Activated naive CD4-positive, alpha-beta T cell treated with anti-CD3 and anti-CD28 coated beads, Interleukin-2, amount 50 U/mL, for 72 hours (primary cell): ENCODE data around the gene ANXA5. TPM values are rescaled to one million over a fixed set of nuclear protein-coding genes. Genes with fewer than 3 reads are reported as not detected.

Experiments
- ATAC-seq, 2 donors: fragments of 150-1000 bp; cut with Tn5 transposase; 2 replicates each; pipeline ENCODE4 v1.10.0; 2021; ENCODE audit warnings: mild to moderate bottlenecking in 2 of 2, moderate library complexity in 2 of 2
- DNase-seq, 2 donors: peaks; one replicate each; pipeline ENCODE4 v3.0.0; 2021 to 2022; ENCODE audit warnings: low spot score in 2 of 2
- H3K27ac Mint-ChIP-seq, 2 donors: one replicate each; pipeline ENCODE4 v1.8.0; 2022; ENCODE audit warnings: mild to moderate bottlenecking in 2 of 2, mixed read lengths in 2 of 2
- H3K36me3 Mint-ChIP-seq, 2 donors: one replicate each; pipeline ENCODE4 v1.8.0; 2022; ENCODE audit warnings: mixed read lengths in 2 of 2
- H3K9me3 Mint-ChIP-seq, 2 donors: one replicate each; pipeline ENCODE4 v1.8.0; 2022; ENCODE audit warnings: mixed read lengths in 2 of 2
- total RNA-seq, 2 donors: library from RNA; stranded (reverse); gene quantifications; one replicate each; pipeline ENCODE4 v1.2.3, GENCODE V29; 2022

Gene ANXA5
- total RNA-seq, 2 donors from 2014 or later = 82.9 to 161 TPM

DNA sequence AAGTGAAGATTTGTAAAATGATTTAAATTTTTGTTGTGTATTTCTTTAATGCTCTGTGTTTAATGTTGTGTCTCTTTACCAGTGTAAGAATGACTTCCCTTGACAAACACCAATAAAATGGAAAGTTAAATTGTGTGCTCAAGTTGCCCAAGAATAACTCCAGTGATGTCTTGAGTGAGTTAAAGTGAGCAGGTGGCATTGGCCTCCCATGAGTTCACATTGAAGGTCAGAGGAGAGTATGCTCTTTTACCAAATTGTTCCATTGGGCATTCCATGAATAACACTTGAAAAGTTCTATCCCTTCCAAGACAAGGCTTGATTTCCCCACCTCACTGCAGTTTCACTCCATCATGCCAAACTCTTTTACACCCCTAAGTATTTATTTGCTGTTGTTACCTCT lies 4.5 kb downstream of the ANXA5 start:
- no peaks in the 10 kb centered on the region for H3K9me3 Mint-ChIP-seq

DNA sequence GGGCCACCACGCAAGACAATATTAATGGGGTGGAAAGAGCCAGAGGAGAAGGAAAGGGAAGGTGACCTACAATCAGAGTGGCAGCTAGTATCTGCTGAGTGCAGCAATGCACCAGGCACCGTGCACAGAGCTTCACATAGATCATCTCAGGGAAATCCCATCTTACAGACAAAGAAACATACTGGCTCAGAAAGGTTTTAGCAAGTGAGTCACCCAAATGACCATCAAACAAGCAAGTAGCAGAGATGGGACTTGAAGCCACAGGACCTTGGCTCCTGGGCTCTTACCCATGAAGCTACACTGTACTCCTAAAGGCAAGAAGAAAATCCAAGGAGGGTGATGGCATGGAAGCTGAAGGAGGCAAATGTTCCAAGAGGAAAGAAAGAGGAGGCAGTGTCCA lies 6.8 kb downstream of the ANXA5 start:
- no peaks in the 10 kb centered on the region for H3K36me3 Mint-ChIP-seq
- no peak for DNase-seq
- H3K9me3 Mint-ChIP-seq = no peaks in the 10 kb centered on the region
- H3K27ac Mint-ChIP-seq = no peak overlapping the region
- peak in 1 of 2 donors; percentile 74 for ATAC-seq

More for the DNA sequence above, 4.5 kb downstream of the ANXA5 start:
- no peak for DNase-seq
- no peak overlapping the region for H3K27ac Mint-ChIP-seq
- H3K36me3 Mint-ChIP-seq = peaks cover 5 to 6% of the 10 kb centered on the region in 2 donors
- no peak for ATAC-seq

DNA sequence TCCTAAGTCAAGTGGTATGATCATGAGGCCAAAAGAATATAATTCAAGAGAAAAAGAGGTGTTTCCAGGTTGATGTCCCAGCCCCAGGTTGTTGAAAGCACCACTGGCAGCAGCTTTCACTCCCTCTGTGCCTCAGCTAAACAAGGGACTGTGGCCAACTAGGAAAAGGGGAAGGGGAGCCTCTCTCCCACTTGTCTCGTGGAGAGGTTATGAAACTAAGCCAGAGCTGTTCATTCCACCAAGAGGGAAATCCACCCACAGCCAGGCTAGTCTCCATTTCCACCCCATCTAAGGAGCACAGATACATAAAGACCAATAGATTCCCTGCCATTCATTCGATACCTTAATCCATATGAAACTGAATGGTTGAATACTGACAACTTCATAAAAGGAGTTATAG lies 8.1 kb downstream of the ANXA5 start:
- no peak overlapping the region for H3K27ac Mint-ChIP-seq
- H3K36me3 Mint-ChIP-seq = no peaks in the 10 kb centered on the region
- H3K9me3 Mint-ChIP-seq = no peaks in the 10 kb centered on the region
- no peak for ATAC-seq
- no peak for DNase-seq

DNA sequence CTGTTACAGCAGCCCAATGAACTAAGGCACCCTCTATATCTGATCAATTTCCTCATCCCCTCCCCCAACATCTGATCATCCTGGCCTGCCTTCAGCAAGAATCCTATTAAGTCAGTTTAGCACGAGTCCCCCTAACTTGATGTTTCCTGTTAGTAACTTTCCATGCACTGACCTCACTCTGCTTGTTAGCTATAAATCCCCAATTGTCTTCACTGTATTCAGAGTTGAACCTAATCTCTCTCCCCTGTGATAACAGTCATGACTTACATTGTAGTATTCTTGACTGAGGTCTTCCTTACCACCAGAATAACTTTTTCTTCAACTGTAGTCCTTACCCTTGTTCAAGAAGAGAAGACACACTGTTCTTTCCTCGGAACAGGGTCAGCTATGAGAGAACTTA lies 8.5 kb downstream of the ANXA5 start:
- ATAC-seq = no peak
- Mint-ChIP-seq H3K36me3 (no peaks in the 10 kb centered on the region), H3K9me3 (no peaks in the 10 kb centered on the region), H3K27ac (no peak overlapping the region)
- DNase-seq = no peak

DNA sequence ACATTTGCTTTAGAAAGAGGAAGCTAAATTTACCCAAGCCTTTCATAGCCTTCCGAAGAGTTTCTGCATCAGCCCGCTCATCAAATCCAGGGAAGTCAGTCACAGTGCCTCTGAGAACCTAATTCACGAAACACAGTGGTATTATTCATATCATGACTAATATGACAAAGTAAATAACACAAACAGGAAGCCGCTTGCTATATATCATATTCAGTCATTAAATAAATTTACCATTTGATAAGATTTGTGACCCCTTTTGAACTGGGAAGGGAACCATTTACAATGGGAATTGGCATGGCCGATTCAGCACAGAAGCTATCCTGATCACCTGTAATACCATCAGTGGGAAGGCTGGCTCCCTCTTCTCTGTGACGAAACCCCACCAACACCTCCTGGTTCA lies 10.5 kb downstream of the ANXA5 start:
- ATAC-seq = no peak
- H3K36me3 Mint-ChIP-seq = no peaks in the 10 kb centered on the region
- no peak for DNase-seq
- no peak overlapping the region for H3K27ac Mint-ChIP-seq
- no peaks in the 10 kb centered on the region for H3K9me3 Mint-ChIP-seq

DNA sequence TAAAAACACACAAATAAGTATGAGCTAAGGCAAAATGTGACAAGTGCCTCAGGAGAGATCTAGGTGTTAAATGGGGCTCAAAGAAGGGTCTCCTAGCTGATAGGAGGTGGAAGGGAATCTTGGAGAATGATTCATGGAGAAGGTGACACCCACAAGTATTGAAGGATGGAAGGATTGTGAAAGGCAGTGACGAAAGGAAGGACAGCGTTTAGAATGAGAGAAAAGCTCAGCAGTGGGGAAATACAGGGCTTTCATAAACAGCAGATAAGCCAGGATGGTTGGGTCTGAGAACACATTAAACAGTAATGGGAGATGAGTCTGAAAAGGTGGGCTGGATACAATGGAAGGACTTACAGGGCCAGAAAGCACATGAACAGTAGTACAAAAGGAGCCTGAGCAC lies 11.5 kb downstream of the ANXA5 start:
- no peaks in the 10 kb centered on the region for H3K9me3 Mint-ChIP-seq
- no peaks in the 10 kb centered on the region for H3K36me3 Mint-ChIP-seq
- peak overlapping the region in 1 of 2 donors; percentile 2 for H3K27ac Mint-ChIP-seq
- DNase-seq = no peak
- no peak for ATAC-seq

DNA sequence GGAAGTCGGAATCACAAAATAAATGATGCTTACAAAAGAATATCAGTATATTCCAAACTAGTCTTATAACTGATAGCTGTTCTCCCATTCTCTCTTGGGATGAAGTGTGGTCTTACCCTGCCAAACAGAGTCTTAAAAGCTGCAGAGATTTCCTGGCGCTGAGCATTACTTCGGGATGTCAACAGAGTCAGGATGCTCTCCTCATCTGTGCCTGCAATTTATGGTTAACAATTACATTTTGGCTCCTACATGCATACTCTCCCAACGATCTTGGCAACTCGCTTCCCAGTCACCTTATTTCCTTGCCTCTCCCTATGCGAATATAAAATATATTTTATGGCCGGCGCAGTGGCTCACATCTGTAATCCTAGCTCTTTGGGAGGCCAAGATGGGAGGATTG lies 12.2 kb downstream of the ANXA5 start:
- Mint-ChIP-seq H3K36me3 (no peaks in the 10 kb centered on the region), H3K9me3 (no peaks in the 10 kb centered on the region), H3K27ac (no peak overlapping the region)
- no peak for DNase-seq
- no peak for ATAC-seq

DNA sequence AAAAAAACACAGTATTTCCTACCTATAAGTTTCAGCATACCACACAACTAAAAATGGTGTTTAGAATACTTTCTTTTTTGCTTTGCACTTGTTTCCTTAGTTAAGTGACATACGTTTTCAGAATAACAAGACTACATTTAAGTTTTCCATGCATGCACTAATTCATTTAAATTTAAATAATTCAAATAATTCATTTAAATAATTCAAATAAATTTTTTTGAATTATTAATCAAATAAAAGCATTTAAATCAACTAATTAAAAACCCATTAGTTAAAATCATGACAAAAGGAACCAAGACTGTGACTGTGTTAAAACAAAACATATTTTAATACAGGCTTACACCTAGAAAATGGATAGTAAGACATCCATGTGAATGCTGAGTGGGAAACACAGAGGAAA lies 12.8 kb downstream of the ANXA5 start:
- no peaks in the 10 kb centered on the region for H3K9me3 Mint-ChIP-seq
- no peak for ATAC-seq
- no peaks in the 10 kb centered on the region for H3K36me3 Mint-ChIP-seq
- H3K27ac Mint-ChIP-seq = no peak overlapping the region
- DNase-seq = no peak

DNA sequence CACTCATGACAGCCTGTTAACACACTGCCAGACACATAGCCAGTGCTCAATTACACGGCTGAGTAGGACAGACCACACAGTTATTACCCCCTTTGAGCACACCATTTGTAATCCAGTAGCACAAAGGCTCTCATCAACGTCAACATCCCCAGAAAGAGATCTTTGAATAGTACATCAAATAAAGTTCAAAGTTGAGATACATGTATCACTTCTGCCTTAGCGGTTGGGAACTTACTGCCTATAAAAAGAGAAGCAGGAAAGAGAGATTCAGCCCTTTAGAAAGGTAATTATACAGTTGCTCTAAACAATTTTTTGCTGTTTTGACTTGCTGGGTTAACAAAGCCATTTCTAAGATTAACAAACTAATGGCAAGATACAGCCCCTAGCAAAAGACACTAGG lies 16.2 kb downstream of the ANXA5 start:
- no peaks in the 10 kb centered on the region for H3K36me3 Mint-ChIP-seq

DNA sequence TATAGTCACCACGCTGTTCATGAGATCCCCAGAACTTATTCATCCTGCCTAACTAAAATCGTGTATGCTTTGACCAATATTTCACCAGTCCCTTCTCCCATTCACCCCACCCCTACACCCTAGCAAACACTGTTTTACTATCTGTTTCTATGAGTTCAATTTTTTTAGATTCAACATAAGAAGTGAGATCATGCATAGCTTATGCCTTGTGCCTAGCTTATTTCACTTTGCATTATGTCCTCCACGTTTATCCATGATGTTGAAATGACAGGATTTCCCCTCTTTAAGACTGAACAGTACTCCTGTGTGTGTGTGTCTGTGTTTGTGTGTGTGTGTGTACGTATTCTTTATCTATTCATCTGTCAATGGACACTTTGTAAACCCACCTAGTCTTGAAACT lies 16.8 kb downstream of the ANXA5 start:
- ATAC-seq (no peak), DNase-seq (no peak)
- no peaks in the 10 kb centered on the region for H3K9me3 Mint-ChIP-seq
- H3K36me3 Mint-ChIP-seq = no peaks in the 10 kb centered on the region
- H3K27ac Mint-ChIP-seq = no peak overlapping the region

More for the DNA sequence above, 16.2 kb downstream of the ANXA5 start:
- ATAC-seq (no peak), DNase-seq (no peak)
- no peak overlapping the region for H3K27ac Mint-ChIP-seq
- H3K9me3 Mint-ChIP-seq = no peaks in the 10 kb centered on the region

DNA sequence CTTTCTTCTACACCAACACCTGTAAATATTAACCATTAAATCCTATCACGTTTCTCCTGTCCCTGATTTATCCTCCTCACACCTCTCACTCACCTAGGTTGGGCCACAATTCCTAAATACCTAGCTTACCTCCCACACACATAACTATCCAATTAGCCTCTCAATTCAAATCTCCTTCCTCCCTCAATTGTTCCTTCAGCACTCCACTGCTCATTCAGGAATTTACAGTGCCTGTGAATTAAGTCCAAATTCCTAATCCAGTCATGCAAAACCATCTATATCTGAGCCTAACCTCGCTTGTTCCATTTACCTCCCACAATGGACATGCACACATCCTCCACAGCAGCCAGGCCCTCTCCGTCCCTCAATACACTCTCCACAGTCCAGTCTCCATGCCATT lies 17.5 kb downstream of the ANXA5 start:
- Mint-ChIP-seq H3K36me3 (no peaks in the 10 kb centered on the region), H3K27ac (no peak overlapping the region), H3K9me3 (no peaks in the 10 kb centered on the region)
- no peak for DNase-seq
- ATAC-seq = no peak

DNA sequence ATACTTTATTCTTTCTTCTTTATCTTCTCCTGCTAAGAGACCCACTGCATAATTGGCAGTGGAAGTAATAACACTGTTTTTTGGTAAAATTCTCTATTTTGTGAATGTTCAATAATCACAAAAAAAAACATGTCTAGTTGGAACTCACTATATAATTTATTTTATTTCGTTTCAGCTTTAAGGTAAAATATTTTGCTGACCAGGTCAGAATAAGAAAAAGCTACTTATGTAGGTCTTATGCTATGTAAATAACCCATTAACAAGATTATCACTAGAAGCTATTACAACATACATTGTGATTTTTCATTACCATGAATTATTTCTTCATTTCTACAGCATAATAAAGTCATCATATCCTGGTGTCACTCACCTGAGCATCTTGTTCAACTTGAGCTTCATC lies 19.3 kb downstream of the ANXA5 start:
- no peak for ATAC-seq
- Mint-ChIP-seq H3K9me3 (no peaks in the 10 kb centered on the region), H3K27ac (no peak overlapping the region)

DNA sequence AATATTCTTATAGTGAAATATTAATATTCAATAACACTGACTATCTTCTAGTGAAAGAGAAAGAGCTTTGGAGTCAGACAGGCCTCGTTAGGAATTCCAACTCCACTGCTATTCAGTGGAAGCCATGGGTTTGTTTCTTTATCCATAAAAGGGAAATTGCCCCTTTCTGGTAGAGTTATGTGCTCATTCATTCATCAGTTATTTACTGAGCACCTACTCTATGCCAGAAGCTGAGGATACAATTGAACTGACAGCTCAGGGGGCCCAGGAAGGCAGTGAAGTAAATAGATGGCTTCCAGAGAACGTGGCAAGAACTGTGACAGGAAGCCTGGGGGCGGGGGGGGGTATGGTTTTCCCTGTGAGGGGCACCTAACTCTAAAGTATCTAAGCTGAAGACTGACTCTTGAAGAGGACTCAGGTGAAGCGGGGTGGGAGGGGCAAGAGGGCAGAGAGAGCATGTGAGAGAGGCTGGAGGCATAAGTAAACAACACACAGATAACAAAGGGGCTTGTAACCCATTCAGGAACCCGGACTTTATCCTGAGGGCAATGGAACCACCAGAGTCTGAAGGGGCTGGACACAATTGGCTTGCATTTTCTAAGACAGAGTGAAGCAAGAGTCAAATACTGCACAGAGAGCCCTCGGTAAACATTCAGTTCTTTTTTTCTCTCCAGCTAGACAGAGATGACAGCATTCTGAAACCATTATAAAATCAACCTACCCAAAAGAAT lies 20.3 kb downstream of the ANXA5 start:
- DNase-seq (no peak), ATAC-seq (no peak)
- no peaks in the 10 kb centered on the region for H3K9me3 Mint-ChIP-seq
- peak overlapping the region in 1 of 2 donors; percentile 92 for H3K27ac Mint-ChIP-seq
- peaks cover 9 to 13% of the 10 kb centered on the region in 2 donors for H3K36me3 Mint-ChIP-seq

More for the DNA sequence above, 19.3 kb downstream of the ANXA5 start:
- H3K36me3 Mint-ChIP-seq = peaks cover 3% of the 10 kb centered on the region in 2 donors
- no peak for DNase-seq

DNA sequence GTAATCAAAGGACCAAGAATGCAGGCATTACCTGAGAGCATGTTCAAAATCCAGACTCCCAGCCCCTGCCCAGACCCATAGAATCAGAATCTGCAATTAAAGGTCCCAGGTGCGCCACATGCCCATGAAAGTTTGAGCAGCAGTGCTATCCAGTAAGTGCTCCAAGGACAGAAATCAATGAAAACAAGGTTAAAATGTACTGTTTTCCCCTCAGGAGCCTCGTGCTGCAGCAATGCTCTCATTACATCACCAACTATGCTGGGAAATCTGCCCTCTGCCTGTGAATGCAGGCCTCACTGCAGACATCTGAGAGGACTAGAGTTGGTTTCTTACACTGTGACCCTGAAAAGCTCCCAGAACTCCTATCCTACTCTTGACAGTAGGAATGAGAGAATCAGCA lies 21.1 kb downstream of the ANXA5 start:
- DNase-seq (no peak), ATAC-seq (no peak)
- Mint-ChIP-seq H3K36me3 (peaks cover 11 to 17% of the 10 kb centered on the region in 2 donors), H3K9me3 (no peaks in the 10 kb centered on the region), H3K27ac (no peak overlapping the region)

DNA sequence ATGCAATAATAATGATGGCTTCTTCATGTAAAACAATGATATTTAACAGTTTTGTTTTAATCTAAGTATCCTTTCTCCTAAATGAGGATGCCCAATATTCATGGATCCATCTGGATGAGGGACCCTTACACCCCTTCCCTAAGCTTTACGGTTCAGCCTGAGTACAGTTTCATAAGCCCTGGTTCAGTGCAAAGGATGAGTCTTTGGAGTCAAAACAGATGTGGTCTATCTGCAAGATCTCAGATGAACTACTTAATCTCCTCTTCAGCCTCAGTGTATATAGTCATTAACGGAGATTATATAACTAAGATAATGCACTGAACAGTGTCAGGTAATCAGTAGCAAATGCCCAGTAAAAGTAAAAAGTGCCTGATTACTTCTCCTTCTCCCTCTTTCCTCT lies 22.1 kb downstream of the ANXA5 start:
- Mint-ChIP-seq H3K9me3 (no peaks in the 10 kb centered on the region), H3K36me3 (peaks cover 11 to 17% of the 10 kb centered on the region in 2 donors), H3K27ac (no peak overlapping the region)
- no peak for DNase-seq
- no peak for ATAC-seq

DNA sequence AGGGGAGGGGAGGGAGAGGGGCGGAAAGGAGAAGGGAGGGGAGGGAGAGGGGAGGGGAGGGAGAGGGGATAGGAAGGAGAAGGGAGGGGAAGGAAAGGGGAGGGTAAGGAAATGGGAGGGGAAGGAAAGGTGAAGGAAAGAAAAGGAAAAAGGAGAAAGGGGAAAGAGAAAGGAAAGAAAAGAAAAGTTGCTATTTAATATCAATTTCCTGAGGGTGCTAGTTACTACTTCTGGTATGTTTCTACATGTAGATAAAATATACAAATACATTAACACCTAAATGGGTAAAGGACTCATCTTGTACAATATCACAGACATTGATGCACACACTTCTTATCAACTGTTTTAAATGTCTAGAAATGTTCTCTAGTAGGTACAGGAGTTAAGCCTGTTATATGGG lies 22.6 kb downstream of the ANXA5 start:
- Mint-ChIP-seq H3K27ac (no peak overlapping the region), H3K36me3 (peaks cover 11 to 17% of the 10 kb centered on the region in 2 donors), H3K9me3 (no peaks in the 10 kb centered on the region)
- DNase-seq (no peak), ATAC-seq (no peak)

DNA sequence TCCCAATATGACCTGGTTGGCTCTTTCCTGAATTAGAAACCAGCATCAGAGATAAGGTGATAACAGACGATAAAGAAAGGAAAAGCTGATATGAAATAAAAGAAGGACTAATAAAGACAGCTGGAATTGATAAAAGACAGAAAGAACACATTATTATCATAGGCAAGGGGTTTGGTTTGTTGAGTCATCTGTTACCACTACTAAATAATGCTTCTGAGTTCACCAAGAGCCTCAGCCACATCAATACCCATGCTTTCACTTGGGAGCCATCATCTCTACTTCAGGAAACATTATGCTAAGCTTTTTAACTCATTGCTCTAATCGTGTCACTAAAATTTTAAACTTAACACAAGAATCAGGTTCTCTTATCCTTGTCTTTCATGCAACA lies 27.6 kb downstream of the ANXA5 start:
- Mint-ChIP-seq H3K27ac (no peak overlapping the region), H3K9me3 (no peaks in the 10 kb centered on the region), H3K36me3 (peaks cover 11 to 17% of the 10 kb centered on the region in 2 donors)
- no peak for DNase-seq
- peak in 1 of 2 donors; percentile 58 for ATAC-seq

DNA sequence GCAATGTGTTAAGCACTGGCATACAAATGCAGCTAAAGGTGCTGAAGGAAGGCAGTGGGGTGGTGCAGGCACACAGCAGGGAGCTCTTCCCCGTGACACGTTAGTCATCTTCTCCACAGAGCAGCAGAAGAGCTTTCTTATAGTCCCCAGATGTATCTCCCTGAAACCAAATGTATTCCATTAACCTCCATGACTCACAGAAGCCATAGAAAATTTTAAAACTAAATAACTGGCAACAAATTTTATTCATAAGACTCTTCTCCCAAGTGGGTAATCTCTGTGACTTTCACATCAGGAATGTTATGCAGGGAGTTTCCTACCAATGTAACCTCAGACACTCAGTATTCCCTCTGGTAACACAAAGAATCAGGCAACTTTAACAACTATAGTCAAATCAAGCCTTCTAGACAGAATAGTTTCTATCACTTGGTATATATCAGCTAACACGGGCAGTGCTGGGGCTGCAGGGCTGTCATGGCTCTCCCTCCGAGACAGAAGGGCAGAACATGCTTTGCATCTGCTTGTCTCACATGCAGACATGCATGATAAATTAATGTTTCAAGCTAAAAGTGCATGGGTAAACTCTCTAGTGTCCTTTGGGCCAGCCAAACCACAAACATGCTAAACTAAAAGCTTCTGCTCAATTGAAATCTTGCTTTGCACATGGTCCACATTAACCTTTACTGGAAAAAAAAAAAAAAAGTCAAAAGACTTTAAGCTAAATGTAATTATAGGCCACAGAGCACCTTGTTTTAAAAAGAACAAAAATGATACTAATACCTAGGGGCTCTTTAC lies 28.2 kb downstream of the ANXA5 start:
- peaks cover 11 to 17% of the 10 kb centered on the region in 2 donors for H3K36me3 Mint-ChIP-seq
- no peak overlapping the region for H3K27ac Mint-ChIP-seq
- DNase-seq (no peak), ATAC-seq (peak; percentile 40 to 55)
- H3K9me3 Mint-ChIP-seq = no peaks in the 10 kb centered on the region
